ENCODE data around the gene SULT1A4.
"Not testable (repeated sequence)": the region's sequence is repeated elsewhere in the genome, so short reads cannot be mapped to it uniquely, and the experiment has no call there.

The SULT1A4 gene

DNA sequence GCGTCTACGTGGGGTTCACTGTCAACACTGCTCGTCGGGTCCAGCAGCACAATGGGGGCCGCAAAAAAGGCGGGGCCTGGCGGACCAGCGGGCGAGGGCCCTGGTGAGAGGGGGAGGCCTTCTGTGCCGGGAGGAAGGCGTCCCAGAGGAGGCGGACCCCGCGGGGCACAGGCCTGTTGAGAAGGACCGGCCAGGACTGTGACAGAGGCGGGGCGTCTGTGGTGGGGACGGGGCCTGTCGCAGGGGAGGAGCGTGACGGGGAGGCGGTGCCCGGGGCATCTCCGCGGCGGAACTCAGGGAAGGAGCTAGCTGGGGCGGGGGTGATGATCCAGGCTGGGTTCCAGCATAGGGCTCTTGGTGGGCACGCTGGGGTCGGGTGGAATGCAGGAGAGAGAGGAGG lies 4.9 kb upstream of the SULT1A4 start:
- not testable (repeated sequence) for H3K79me2 ChIP-seq (ENCODE audit: control insufficient read depth, insufficient read depth, low read length); DNase-seq; H2BK120ac ChIP-seq (ENCODE audit: low read depth, low read length); H3K18ac ChIP-seq (ENCODE audit: low read length); H3K36me3 ChIP-seq (ENCODE audit: control insufficient read depth, insufficient read depth, low read length); H3K23ac ChIP-seq (ENCODE audit: low read length); H2AK5ac ChIP-seq (ENCODE audit: low read length); H4K8ac ChIP-seq (ENCODE audit: low read depth, low read length); H4K5ac ChIP-seq (ENCODE audit: low read length); H3K4me2 ChIP-seq (ENCODE audit: low read length); H3K56ac ChIP-seq (ENCODE audit: low read length); H3K4me3 ChIP-seq (ENCODE audit: low read length); H3K27ac ChIP-seq (ENCODE audit: low read depth, low read length); H3K27me3 ChIP-seq (ENCODE audit: insufficient read depth, low read length, poor library complexity); H3K4ac ChIP-seq (ENCODE audit: low read depth, low read length); H3K79me1 ChIP-seq (ENCODE audit: low read length); H3K4me1 ChIP-seq (ENCODE audit: control insufficient read depth, low read depth, low read length); H3K9ac ChIP-seq (ENCODE audit: low read length); H2BK15ac ChIP-seq (replicated peaks; ENCODE audit: low read depth); H2BK5ac ChIP-seq (ENCODE audit: low read length)
- WGBS (ENCODE audit: extremely low coverage, insufficient coverage, low lambda C conversion rate), result no CpG with 5 or more reads among the region's 29 CpGs

GRCh38 chr16:29457660-29458059 lies 2.1 kb upstream of the SULT1A4 start:
- not testable (repeated sequence) for H3K36me3 ChIP-seq (ENCODE audit: control insufficient read depth, insufficient read depth, low read length); H2BK15ac ChIP-seq (replicated peaks; ENCODE audit: low read depth); H4K5ac ChIP-seq (ENCODE audit: low read length); H2AK5ac ChIP-seq (ENCODE audit: low read length); H3K79me1 ChIP-seq (ENCODE audit: low read length); H2BK5ac ChIP-seq (ENCODE audit: low read length); DNase-seq; H3K4ac ChIP-seq (ENCODE audit: low read depth, low read length); H3K27ac ChIP-seq (ENCODE audit: low read depth, low read length); H2BK120ac ChIP-seq (ENCODE audit: low read depth, low read length); H3K9ac ChIP-seq (ENCODE audit: low read length); H3K4me2 ChIP-seq (ENCODE audit: low read length); H4K8ac ChIP-seq (ENCODE audit: low read depth, low read length); H3K56ac ChIP-seq (ENCODE audit: low read length); H3K4me1 ChIP-seq (ENCODE audit: control insufficient read depth, low read depth, low read length); H3K79me2 ChIP-seq (ENCODE audit: control insufficient read depth, insufficient read depth, low read length); H3K23ac ChIP-seq (ENCODE audit: low read length); H3K18ac ChIP-seq (ENCODE audit: low read length); H3K4me3 ChIP-seq (ENCODE audit: low read length); H3K27me3 ChIP-seq (ENCODE audit: insufficient read depth, low read length, poor library complexity)
- no CpG with 5 or more reads among the region's 2 CpGs for WGBS (ENCODE audit: extremely low coverage, insufficient coverage, low lambda C conversion rate)

GRCh38 chr16:29460647-29461030 lies 926 bp downstream of the SULT1A4 start:
- H3K79me1 ChIP-seq (ENCODE audit: low read length); H3K4me3 ChIP-seq (ENCODE audit: low read length); H3K4ac ChIP-seq (ENCODE audit: low read depth, low read length); H3K56ac ChIP-seq (ENCODE audit: low read length); H2BK15ac ChIP-seq (replicated peaks; ENCODE audit: low read depth); H3K27me3 ChIP-seq (ENCODE audit: insufficient read depth, low read length, poor library complexity); H4K5ac ChIP-seq (ENCODE audit: low read length); H3K36me3 ChIP-seq (ENCODE audit: control insufficient read depth, insufficient read depth, low read length); H3K79me2 ChIP-seq (ENCODE audit: control insufficient read depth, insufficient read depth, low read length); H3K27ac ChIP-seq (ENCODE audit: low read depth, low read length); H3K18ac ChIP-seq (ENCODE audit: low read length); H2BK120ac ChIP-seq (ENCODE audit: low read depth, low read length); H3K9ac ChIP-seq (ENCODE audit: low read length); H2BK5ac ChIP-seq (ENCODE audit: low read length); H4K8ac ChIP-seq (ENCODE audit: low read depth, low read length); H2AK5ac ChIP-seq (ENCODE audit: low read length); DNase-seq; H3K4me1 ChIP-seq (ENCODE audit: control insufficient read depth, low read depth, low read length); H3K23ac ChIP-seq (ENCODE audit: low read length); H3K4me2 ChIP-seq (ENCODE audit: low read length): not testable (repeated sequence)
- WGBS (ENCODE audit: extremely low coverage, insufficient coverage, low lambda C conversion rate), result no CpG with 5 or more reads among the region's 9 CpGs

- H3K23ac ChIP-seq (ENCODE audit: low read length); H3K36me3 ChIP-seq (ENCODE audit: control insufficient read depth, insufficient read depth, low read length): not testable (repeated sequence)
- no CpG with 5 or more reads among the region's 57 CpGs for WGBS (ENCODE audit: extremely low coverage, insufficient coverage, low lambda C conversion rate)
Observed at GRCh38 chr16:29465985-29466824, 6.5 kb downstream of the SULT1A4 start.

DNA sequence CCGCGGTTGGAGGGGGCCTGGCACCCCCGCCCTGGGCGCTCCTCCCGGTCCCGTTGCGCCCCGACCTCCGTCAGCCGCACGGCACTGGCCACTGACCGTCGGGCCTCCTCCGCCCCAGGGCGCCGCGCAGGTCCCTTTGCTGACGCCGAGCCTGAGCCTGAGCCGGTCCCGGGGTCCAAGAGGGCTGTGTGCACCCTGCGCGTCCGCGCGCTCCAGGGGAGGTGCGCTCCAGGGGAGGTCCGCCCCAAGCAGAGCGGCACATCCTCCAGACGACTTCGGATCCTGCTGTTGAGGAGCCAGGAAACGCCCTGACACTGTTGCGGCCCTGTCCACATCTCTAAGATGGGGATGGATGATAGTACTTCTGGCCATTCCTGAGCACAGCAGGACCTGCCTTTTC lies 7.2 kb downstream of the SULT1A4 start:
- H3K18ac ChIP-seq (ENCODE audit: low read length); H4K8ac ChIP-seq (ENCODE audit: low read depth, low read length); H3K4me2 ChIP-seq (ENCODE audit: low read length); H3K79me2 ChIP-seq (ENCODE audit: control insufficient read depth, insufficient read depth, low read length); H3K79me1 ChIP-seq (ENCODE audit: low read length); H3K9ac ChIP-seq (ENCODE audit: low read length); H3K4me3 ChIP-seq (ENCODE audit: low read length); H3K4ac ChIP-seq (ENCODE audit: low read depth, low read length); H3K4me1 ChIP-seq (ENCODE audit: control insufficient read depth, low read depth, low read length); H2BK15ac ChIP-seq (replicated peaks; ENCODE audit: low read depth); H3K27ac ChIP-seq (ENCODE audit: low read depth, low read length); H2AK5ac ChIP-seq (ENCODE audit: low read length); H2BK120ac ChIP-seq (ENCODE audit: low read depth, low read length); H2BK5ac ChIP-seq (ENCODE audit: low read length); H3K23ac ChIP-seq (ENCODE audit: low read length); H3K27me3 ChIP-seq (ENCODE audit: insufficient read depth, low read length, poor library complexity); H4K5ac ChIP-seq (ENCODE audit: low read length); H3K36me3 ChIP-seq (ENCODE audit: control insufficient read depth, insufficient read depth, low read length); H3K56ac ChIP-seq (ENCODE audit: low read length); DNase-seq: not testable (repeated sequence)
- no CpG with 5 or more reads among the region's 33 CpGs for WGBS (ENCODE audit: extremely low coverage, insufficient coverage, low lambda C conversion rate)

More at GRCh38 chr16:29465985-29466824, 6.5 kb downstream of the SULT1A4 start:
- H3K18ac ChIP-seq (ENCODE audit: low read length); H3K27ac ChIP-seq (ENCODE audit: low read depth, low read length); H2BK5ac ChIP-seq (ENCODE audit: low read length); H3K27me3 ChIP-seq (ENCODE audit: insufficient read depth, low read length, poor library complexity); H3K9ac ChIP-seq (ENCODE audit: low read length); H2BK120ac ChIP-seq (ENCODE audit: low read depth, low read length); H2AK5ac ChIP-seq (ENCODE audit: low read length); H3K4ac ChIP-seq (ENCODE audit: low read depth, low read length); H4K5ac ChIP-seq (ENCODE audit: low read length); H3K4me3 ChIP-seq (ENCODE audit: low read length); DNase-seq; H4K8ac ChIP-seq (ENCODE audit: low read depth, low read length); H3K4me2 ChIP-seq (ENCODE audit: low read length); H3K79me2 ChIP-seq (ENCODE audit: control insufficient read depth, insufficient read depth, low read length); H3K79me1 ChIP-seq (ENCODE audit: low read length); H3K56ac ChIP-seq (ENCODE audit: low read length); H3K4me1 ChIP-seq (ENCODE audit: control insufficient read depth, low read depth, low read length); H2BK15ac ChIP-seq (replicated peaks; ENCODE audit: low read depth): not testable (repeated sequence)
